Neuronal stem cell (in vitro differentiated cells): ENCODE data around the gene POU2F3. TPM values are rescaled to one million over a fixed set of nuclear protein-coding genes. Genes with fewer than 3 reads are reported as not detected.

Experiments used
- DNase-seq: peaks from one replicate; pipeline ENCODE4 v3.0.0-alpha.2; 2013; ENCODE audit warnings: low spot score
- H2AFZ ChIP-seq: one replicate; pipeline ENCODE4 v1.6.1; 2013; ENCODE audit warnings: mild to moderate bottlenecking, low read length, inconsistent platforms
- H2AK5ac ChIP-seq: 2 replicates; pipeline ENCODE4 v1.6.1; 2013; ENCODE audit warnings: low read depth, mild to moderate bottlenecking, inconsistent platforms, low read length, moderate library complexity, mixed read lengths
- H2BK120ac ChIP-seq: 2 replicates; pipeline ENCODE4 v1.6.1; 2013; ENCODE audit warnings: low read depth, mild to moderate bottlenecking, inconsistent platforms, low read length, moderate library complexity, mixed read lengths
- H2BK12ac ChIP-seq: one replicate; pipeline ENCODE4 v1.6.1; 2013; ENCODE audit warnings: low read length, inconsistent platforms
- H2BK15ac ChIP-seq: 2 replicates; pipeline ENCODE4 v1.6.1; 2013; ENCODE audit warnings: mild to moderate bottlenecking, low read length, inconsistent platforms, mixed read lengths
- H2BK5ac ChIP-seq: one replicate; pipeline ENCODE4 v1.6.1; 2013; ENCODE audit warnings: inconsistent platforms, mild to moderate bottlenecking, low read length, moderate library complexity
- H3K14ac ChIP-seq: one replicate; pipeline ENCODE4 v1.6.1; 2013; ENCODE audit warnings: low read length, inconsistent platforms
- H3K18ac ChIP-seq: 2 replicates; pipeline ENCODE4 v1.6.1; 2013; ENCODE audit warnings: low read length, inconsistent platforms
- H3K23ac ChIP-seq: 2 replicates; pipeline ENCODE4 v1.6.1; 2013; ENCODE audit warnings: low read depth, mild to moderate bottlenecking, mixed read lengths, low read length, inconsistent platforms; ENCODE audit not compliant: poor library complexity
- H3K27ac ChIP-seq: replicated peaks from 3 replicates; pipeline ENCODE4 v1.5.1; 2013; ENCODE audit warnings: low read length, inconsistent platforms
- H3K27me3 ChIP-seq, 3 experiments: 2 replicates each; pipeline ENCODE4 v1.6.1; 2013; ENCODE audit warnings: low read length in 3 of 3, mild to moderate bottlenecking in 2 of 3, inconsistent platforms in 1 of 3, low read depth in 1 of 3, mixed read lengths in 1 of 3, moderate library complexity in 1 of 3; ENCODE audit not compliant: control insufficient read depth in 3 of 3, insufficient read depth in 3 of 3
- H3K36me3 ChIP-seq, 2 donors: replicated peaks in 1 of 2; 2 replicates each; pipeline ENCODE4 v1.6.1; 2013; ENCODE audit warnings: low read length in 2 of 2; ENCODE audit not compliant: control insufficient read depth in 2 of 2, insufficient read depth in 2 of 2
- H3K4ac ChIP-seq: 2 replicates; pipeline ENCODE4 v1.6.1; 2013; ENCODE audit warnings: inconsistent platforms, mild to moderate bottlenecking, low read length, moderate library complexity
- H3K4me1 ChIP-seq, 2 donors: 1 replicate in 1 of 2; 2 replicates in 1 of 2; pipeline ENCODE4 v1.6.1; 2013; ENCODE audit warnings: low read length in 2 of 2, low read depth in 1 of 2; ENCODE audit not compliant: control insufficient read depth in 2 of 2, insufficient read depth in 1 of 2
- H3K4me2 ChIP-seq: one replicate; pipeline ENCODE4 v1.6.1; 2013; ENCODE audit warnings: mild to moderate bottlenecking, low read length, inconsistent platforms; ENCODE audit not compliant: insufficient read depth, poor library complexity, severe bottlenecking
- H3K4me3 ChIP-seq, 2 donors: 2 replicates each; pipeline ENCODE4 v1.5.1; 2013; ENCODE audit warnings: low read length in 2 of 2, mild to moderate bottlenecking in 2 of 2, inconsistent platforms in 1 of 2, moderate library complexity in 1 of 2
- H3K79me1 ChIP-seq: one replicate; pipeline ENCODE4 v1.6.1; 2013; ENCODE audit warnings: low read depth, mild to moderate bottlenecking, inconsistent platforms, low read length, moderate library complexity
- H3K9ac ChIP-seq: one replicate; pipeline ENCODE4 v1.6.1; 2013; ENCODE audit warnings: mild to moderate bottlenecking, low read depth, low read length, inconsistent platforms; ENCODE audit not compliant: poor library complexity
- H3K9me3 ChIP-seq, 2 donors: replicated peaks in 1 of 2; 2 replicates each; pipeline versions ENCODE3 to v1.6.1; 2013; ENCODE audit warnings: low read length in 2 of 2, mild to moderate bottlenecking in 2 of 2, inconsistent platforms in 1 of 2, low read depth in 1 of 2, mixed read lengths in 1 of 2, moderate library complexity in 1 of 2; ENCODE audit not compliant: control insufficient read depth in 2 of 2, insufficient read depth in 1 of 2
- H4K8ac ChIP-seq: one replicate; pipeline ENCODE4 v1.6.1; 2013; ENCODE audit warnings: low read depth, mild to moderate bottlenecking, inconsistent platforms, low read length, moderate library complexity
- H4K91ac ChIP-seq: one replicate; pipeline ENCODE4 v1.6.1; 2013; ENCODE audit warnings: low read length, low read depth, mild to moderate bottlenecking, inconsistent platforms; ENCODE audit not compliant: poor library complexity
- WGBS, 2 donors: extraction: QIAGEN DNeasy Blood & Tissue Kit; methylation state at CpG; one replicate each; pipeline ENCODE4 v1.1.7; 2013; ENCODE audit warnings: missing lambda C conversion rate in 2 of 2, mixed read lengths in 1 of 2; ENCODE audit not compliant: insufficient read length in 2 of 2, insufficient replicate concordance in 1 of 2; ENCODE audit errors: extremely low coverage in 2 of 2; 5-methylcytosine and 5-hydroxymethylcytosine counted together
- polyA plus RNA-seq, 2 experiments: library from polyadenylated mRNA; stranded (reverse); fragments of 200-250 nt; gene quantifications; one replicate each; pipeline ENCODE4 v1.2.3, GENCODE V29; 2013

The POU2F3 gene
- 0.03 TPM for polyA plus RNA-seq (2013, experiment 1 of 2)
- polyA plus RNA-seq (2013, experiment 2 of 2), result 0.03 TPM

- Histone ChIP-seq H2AK5ac (peak within 1 kb of the TSS; percentile 2), H3K27ac (no peak within 1 kb of the TSS), H3K4me1 (no peaks in the 10 kb centered on the region), H3K4me2 (peak within 1 kb of the TSS; percentile 75), H4K8ac (no peak within 1 kb of the TSS), H3K9ac (no peak within 1 kb of the TSS), H4K91ac (no peak within 1 kb of the TSS), H3K27me3 (peaks cover 0 to 81% (median 31%) of the 10 kb centered on the region in 3 experiments), H2BK12ac (no peak within 1 kb of the TSS), H3K9me3 (no peaks in the 10 kb centered on the region), H3K36me3 (no peaks in the 10 kb centered on the region), H2BK120ac (no peak within 1 kb of the TSS), H3K18ac (peak within 1 kb of the TSS; percentile 6), H2BK15ac (no peak within 1 kb of the TSS), H2BK5ac (no peak within 1 kb of the TSS), H2AFZ (peak within 1 kb of the TSS; percentile 53), H3K14ac (peak within 1 kb of the TSS; percentile 4), H3K4me3 (no peak within 1 kb of the TSS), H3K79me1 (no peaks in the 10 kb centered on the region), H3K23ac (no peak within 1 kb of the TSS), H3K4ac (no peak within 1 kb of the TSS)
- no CpG with 5 or more reads among the region's 66 CpGs for WGBS, 2 donors
- DNase-seq, result no peak
Observed at GRCh38 chr11:120239713-120240640, at the start of gene POU2F3. Gene POU2F3 (plus strand): TSS chr11:120240140. CDS start chr11:120240344, 204 bp downstream.

- no peak overlapping the region for H3K18ac ChIP-seq
- H3K4ac ChIP-seq, result no peak overlapping the region
- H4K8ac ChIP-seq, result no peak overlapping the region
- no peak overlapping the region for H2AK5ac ChIP-seq
- H3K9me3 ChIP-seq, result peaks cover 0 to 7% of the 10 kb centered on the region in 2 donors
- no peak overlapping the region for H3K23ac ChIP-seq
- no peak overlapping the region for H2BK15ac ChIP-seq
- no peak overlapping the region for H2BK5ac ChIP-seq
- H3K4me2 ChIP-seq, result no peak overlapping the region
- no peak overlapping the region for H2BK120ac ChIP-seq
- WGBS, 2 donors, result no CpG with 5 or more reads among the region's 4 CpGs
- H3K14ac ChIP-seq, result no peak overlapping the region
- no peak overlapping the region for H3K4me3 ChIP-seq
- H3K4me1 ChIP-seq, result peaks cover 23 to 31% of the 10 kb centered on the region in 2 donors
- H2BK12ac ChIP-seq, result no peak overlapping the region
- H2AFZ ChIP-seq, result peak overlapping the region; percentile 33
- no peaks in the 10 kb centered on the region for H3K36me3 ChIP-seq
- H4K91ac ChIP-seq, result no peak overlapping the region
- DNase-seq, result no peak
- no peaks in the 10 kb centered on the region for H3K79me1 ChIP-seq
- no peak overlapping the region for H3K27ac ChIP-seq
- H3K27me3 ChIP-seq, result peaks cover 0 to 7% (median under 1%) of the 10 kb centered on the region in 3 experiments
- no peak overlapping the region for H3K9ac ChIP-seq
Observed at GRCh38 chr11:120191058-120191457, 48.9 kb upstream of the POU2F3 start.

GRCh38 chr11:120192831-120193625 lies 46.9 kb upstream of the POU2F3 start:
- DNase-seq, result no peak
- H3K4me2 ChIP-seq, result no peak overlapping the region
- no CpG with 5 or more reads among the region's 15 CpGs for WGBS, 2 donors
- H3K4me3 ChIP-seq, result no peak overlapping the region
- no peak overlapping the region for H2AFZ ChIP-seq
- no peak overlapping the region for H3K27ac ChIP-seq
- H4K8ac ChIP-seq, result no peak overlapping the region
- no peak overlapping the region for H4K91ac ChIP-seq
- H2BK5ac ChIP-seq, result peak overlapping the region; percentile 14
- H3K27me3 ChIP-seq, result peaks cover 0 to 9% (median 7%) of the 10 kb centered on the region in 3 experiments
- H2BK120ac ChIP-seq, result no peak overlapping the region
- H3K18ac ChIP-seq, result peak overlapping the region; percentile 32
- H3K9ac ChIP-seq, result no peak overlapping the region
- peaks cover 15 to 17% of the 10 kb centered on the region in 2 donors for H3K4me1 ChIP-seq
- H3K23ac ChIP-seq, result peak overlapping the region; percentile 35
- H3K4ac ChIP-seq, result no peak overlapping the region
- H2AK5ac ChIP-seq, result peak overlapping the region; percentile 49
- no peaks in the 10 kb centered on the region for H3K79me1 ChIP-seq
- H2BK12ac ChIP-seq, result no peak overlapping the region
- H3K36me3 ChIP-seq, result no peaks in the 10 kb centered on the region
- no peak overlapping the region for H3K14ac ChIP-seq
- peaks cover 0 to 7% of the 10 kb centered on the region in 2 donors for H3K9me3 ChIP-seq
- H2BK15ac ChIP-seq, result peak overlapping the region; percentile 28
